Astrocyte (in vitro differentiated cells and primary cell): ENCODE results near the gene OR5AR1. TPM values are rescaled to one million over a fixed set of nuclear protein-coding genes. Genes with fewer than 3 reads are reported as not detected.

Experiments used
- total RNA-seq: library from RNA; stranded (reverse); gene quantifications from 2 replicates; pipeline ENCODE4 v1.2.1, GENCODE V29; 2021

Gene OR5AR1
- total RNA-seq, 1 donor from 2014 or later: not detected

Other genes starting within 250 kb of the OR5AR1 start
- gene OR5M3, start 190.3 kb upstream of the OR5AR1 start, total RNA-seq: not detected in 2 replicates
- not detected in 2 replicates for gene OR5M8, start 172.3 kb upstream of the OR5AR1 start, total RNA-seq
- not detected in 2 replicates for gene OR5M11, start 120.4 kb upstream of the OR5AR1 start, total RNA-seq
- not detected in 2 replicates for gene OR5M10, start 86.0 kb upstream of the OR5AR1 start, total RNA-seq
- gene OR5M1, start 48.8 kb upstream of the OR5AR1 start, total RNA-seq: not detected in 2 replicates
- not detected in 2 replicates for gene OR5AP2, start 21.2 kb upstream of the OR5AR1 start, total RNA-seq
- gene OR9G1, start 35.4 kb downstream of the OR5AR1 start, total RNA-seq: not detected in 2 replicates
- gene OR9G4, start 85.0 kb downstream of the OR5AR1 start, total RNA-seq: not detected in 2 replicates